ENCODE measurements around the gene SMLR1. TPM values are rescaled to one million over a fixed set of nuclear protein-coding genes. Genes with fewer than 3 reads are reported as not detected.
A peak's percentile ranks its signal among the peaks of the same experiment; 100 is the strongest.

The SMLR1 gene
- total and polyA plus RNA-seq, 10 of the 15 experiments (the other 5 are each of a cell fraction or from before 2014, with no cell fraction given): 0.10 TPM; not detected in 9

- in situ Hi-C loops (cut with MboI): no loop called here
- no peaks in the 10 kb centered on the region for H3K27me3 ChIP-seq (replicated peaks in 1 of 2; ENCODE audit: control insufficient read depth in 2 of 2, insufficient read depth in 2 of 2, low read length in 1 of 2)
- no peaks in the 10 kb centered on the region for H4K20me1 ChIP-seq (ENCODE audit: control insufficient read depth, insufficient read depth)
- BruUV-seq (replicated peaks): no TSS peak
- 61% methylated on average over 7 of the region's 7 CpGs for WGBS (ENCODE audit: insufficient coverage, insufficient replicate concordance, low lambda C conversion rate, missing lambda C conversion rate)
- H3K4me1 ChIP-seq (ENCODE audit: control insufficient read depth, insufficient read depth, low read length): peaks cover 10% of the 10 kb centered on the region
- no peak overlapping the region for H3K9ac ChIP-seq (ENCODE audit: control insufficient read depth, insufficient read depth, low read length)
- H3K27ac ChIP-seq (ENCODE audit: control insufficient read depth, insufficient read depth): no peak overlapping the region
- H3K36me3 ChIP-seq (ENCODE audit: control insufficient read depth in 2 of 2, insufficient read depth in 2 of 2, low read length in 1 of 2): no peaks in the 10 kb centered on the region
- H3K4me2 ChIP-seq (ENCODE audit: control insufficient read depth, insufficient read depth): no peak overlapping the region
- CTCF ChIA-PET: no interaction called here
- H3K79me2 ChIP-seq (ENCODE audit: control insufficient read depth, insufficient read depth, low read length): no peaks in the 10 kb centered on the region
- peak; percentile 52; the same call in 1 of the 2 replicates for TF ChIP-seq RUNX3 (IDR thresholded peaks at IDR 0.05; ENCODE audit: low read length)
- no peak for TF ChIP-seq REST (IDR thresholded peaks at IDR 0.05; ENCODE audit: low read depth, low read length)
- TF ChIP-seq NFYA (IDR thresholded peaks at IDR 0.05; ENCODE audit: borderline replicate concordance, low read depth, low read length): no peak
- H3K4me3 ChIP-seq: no peak overlapping the region
- DNase-seq (ENCODE audit: low read depth, low spot score): no peak
- ATAC-seq: no peak
- intact Hi-C loops (cut with micrococcal nuclease; ENCODE audit: unreplicated experiment): no loop called here
- RAD21 ChIA-PET (ENCODE audit: unreplicated experiment): no interaction called here
- POLR2A ChIA-PET: no interaction called here
- H3K9me3 ChIP-seq (replicated peaks; ENCODE audit: control insufficient read depth, insufficient read depth, low read length): no peaks in the 10 kb centered on the region; the same call in 2 of the 3 replicates
- no peak overlapping the region for H2AFZ ChIP-seq (ENCODE audit: control insufficient read depth, low read depth, low read length)
- SMC1A ChIA-PET (ENCODE audit: uncharacterized antibody, unreplicated experiment): interaction anchor here (0.7 kb wide), 1 partner anchor 153 kb away, joined by 3 read pairs; no protein-coding TSS in a partner anchor
- FAIRE-seq: no peak
These were observed 48.1 kb upstream of the SMLR1 start for GRCh38 chr6:130778946-130779657.

Measured in GM12878 (cell line).